ENCODE results near the gene PLXDC2. TPM values are rescaled to one million over a fixed set of nuclear protein-coding genes. Genes with fewer than 3 reads are reported as not detected.

PLXDC2 gene
- total RNA-seq, 6 experiments from 2014 or later, result 4.1 to 6.5 (median 5.3) TPM

DNA sequence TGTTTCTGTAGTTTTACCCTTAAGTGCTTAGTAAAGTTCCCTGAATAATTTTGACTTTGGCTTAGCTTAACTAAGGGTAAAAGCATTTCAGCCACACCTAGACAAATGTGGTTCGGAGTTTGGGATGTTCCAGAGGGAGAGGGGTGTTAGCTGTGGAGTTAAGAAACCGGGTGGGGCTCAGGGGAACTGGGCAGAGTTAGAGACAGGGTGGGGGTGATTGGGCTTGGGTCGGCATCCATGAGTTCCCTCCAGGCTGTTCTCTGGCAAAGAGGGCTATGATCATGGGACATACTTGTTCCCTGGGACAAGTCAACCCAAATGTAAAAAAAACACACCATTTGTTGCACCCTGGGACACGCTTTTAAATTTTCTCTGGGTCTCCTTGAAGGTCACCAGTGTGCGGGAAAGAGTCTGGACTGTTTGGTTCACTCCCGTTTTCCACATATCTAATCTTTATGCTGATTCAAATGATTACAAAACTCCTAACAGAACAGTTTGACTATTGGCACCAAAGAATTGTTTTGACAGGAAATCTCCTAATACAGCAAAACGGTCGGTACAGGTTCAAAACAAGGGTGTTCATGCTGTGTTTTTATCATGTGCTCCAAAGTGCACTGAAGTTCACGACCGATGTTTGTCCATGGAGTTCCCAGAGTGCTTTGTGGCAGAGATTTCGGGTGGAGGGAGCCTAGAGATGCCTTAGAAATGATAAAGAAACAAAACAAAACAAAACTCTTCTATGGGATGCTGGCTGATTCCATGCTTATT lies 56.5 kb downstream of the PLXDC2 start:
- Histone ChIP-seq H3K4me1 (peaks cover 0 to 22% (median 0%) of the 10 kb centered on the region in 4 donors), H3K27me3 (no peaks in the 10 kb centered on the region), H3K36me3 (no peaks in the 10 kb centered on the region), H3K4me3 (peak overlapping the region in 1 of 3 donors; percentile 4), H3K9me3 (no peaks in the 10 kb centered on the region), H3K27ac (peak overlapping the region in 2 of 3 donors; percentile 21 to 42)
- WGBS (ENCODE audit: insufficient coverage, low coverage, low lambda C conversion rate, missing lambda C conversion rate), result 23% methylated on average over 10 of the region's 11 CpGs
- intact Hi-C loops (cut with DNase I), result no loop called here
- TF ChIP-seq CTCF (IDR thresholded peaks at IDR 0.05) (no peak), POLR2A (IDR thresholded peaks at IDR 0.05) (no peak)
- DNase-seq, result no peak
- ATAC-seq, result peak; percentile 90 to 94 (median 90)

DNA sequence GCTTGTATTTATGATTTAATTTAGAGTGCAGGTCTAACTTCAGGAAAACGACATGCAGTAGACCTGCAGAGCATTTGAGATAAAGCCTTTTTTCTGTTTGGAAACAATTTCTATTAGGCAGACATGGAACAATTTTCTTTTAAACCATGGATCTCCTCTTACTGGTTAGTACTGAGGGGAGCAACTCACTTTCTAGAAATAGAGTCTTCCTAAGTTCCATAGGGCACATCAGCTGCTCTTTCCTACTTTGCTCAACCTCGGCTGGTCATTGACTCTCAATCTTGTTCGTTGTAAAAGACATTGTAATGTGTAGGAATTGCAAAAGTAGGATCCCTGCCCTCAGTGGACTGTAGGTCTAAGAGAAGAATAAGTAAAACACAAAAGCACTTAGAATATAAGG lies 58.0 kb downstream of the PLXDC2 start:
- no peak for ATAC-seq
- DNase-seq, result no peak
- intact Hi-C loops (cut with DNase I), result no loop called here
- peaks cover 0 to 15% (median 0%) of the 10 kb centered on the region in 4 donors for H3K4me1 ChIP-seq
- H3K27me3 ChIP-seq, result no peaks in the 10 kb centered on the region
- 84% methylated on average over 3 of the region's 3 CpGs for WGBS (ENCODE audit: insufficient coverage, low coverage, low lambda C conversion rate, missing lambda C conversion rate)
- no peaks in the 10 kb centered on the region for H3K9me3 ChIP-seq
- TF ChIP-seq POLR2A (IDR thresholded peaks at IDR 0.05) (no peak), CTCF (IDR thresholded peaks at IDR 0.05) (no peak)
- no peak overlapping the region for H3K27ac ChIP-seq
- no peaks in the 10 kb centered on the region for H3K36me3 ChIP-seq
- no peak overlapping the region for H3K4me3 ChIP-seq

GRCh38 chr10:19874791-19875190 lies 58.6 kb downstream of the PLXDC2 start:
- no peak overlapping the region for H3K27ac ChIP-seq
- no peak for TF ChIP-seq POLR2A (IDR thresholded peaks at IDR 0.05)
- TF ChIP-seq CTCF (IDR thresholded peaks at IDR 0.05), result no peak
- H3K9me3 ChIP-seq, result no peaks in the 10 kb centered on the region
- intact Hi-C loops (cut with DNase I), result no loop called here
- H3K27me3 ChIP-seq, result no peaks in the 10 kb centered on the region
- H3K4me1 ChIP-seq, result peaks cover 0 to 15% (median 0%) of the 10 kb centered on the region in 4 donors
- 85% methylated on average over 9 of the region's 9 CpGs for WGBS (ENCODE audit: insufficient coverage, low coverage, low lambda C conversion rate, missing lambda C conversion rate)
- no peak for DNase-seq
- H3K4me3 ChIP-seq, result no peak overlapping the region
- no peaks in the 10 kb centered on the region for H3K36me3 ChIP-seq
- no peak for ATAC-seq

- H3K27me3 ChIP-seq, result no peaks in the 10 kb centered on the region
- no peaks in the 10 kb centered on the region for H3K36me3 ChIP-seq
- 75% methylated on average over 2 of the region's 2 CpGs for WGBS (ENCODE audit: insufficient coverage, low coverage, low lambda C conversion rate, missing lambda C conversion rate)
- H3K9me3 ChIP-seq, result no peaks in the 10 kb centered on the region
- TF ChIP-seq POLR2A (IDR thresholded peaks at IDR 0.05), result no peak
- no peak for TF ChIP-seq CTCF (IDR thresholded peaks at IDR 0.05)
- peaks cover 0 to 15% (median 0%) of the 10 kb centered on the region in 4 donors for H3K4me1 ChIP-seq
- intact Hi-C loops (cut with DNase I), result no loop called here
- no peak for ATAC-seq
- no peak overlapping the region for H3K4me3 ChIP-seq
- DNase-seq, result no peak
- H3K27ac ChIP-seq, result no peak overlapping the region
These were observed 60.3 kb downstream of the PLXDC2 start for GRCh38 chr10:19876570-19876969.
